K562 (cell line): ENCODE results near the gene HSD17B13. TPM values are rescaled to one million over a fixed set of nuclear protein-coding genes. Genes with fewer than 3 reads are reported as not detected.

Experiments used
- CBX1 ChIP-seq: sonication (generic); IDR thresholded peaks from 2 replicates; pipeline ENCODE4 v1.6.1; 2016; ENCODE audit warnings: antibody characterized with exemption, low read depth, mild to moderate bottlenecking
- CBX3 ChIP-seq, 2 experiments: IDR thresholded peaks; 1 replicate in 1 of 2; 2 replicates in 1 of 2; pipeline ENCODE4 v1.6.1; 2012; ENCODE audit warnings: inconsistent platforms in 2 of 2, low read length in 2 of 2, borderline replicate concordance in 1 of 2, control low read depth in 1 of 2
- HCFC1 ChIP-seq: IDR thresholded peaks from 2 replicates; pipeline ENCODE4 v1.6.1; 2012; ENCODE audit warnings: low read depth, low read length, improper control_type of control experiment
- NONO ChIP-seq, 2 experiments: fragments of 200-400 bp in 1 of 2; fragments of 450-650 bp in 1 of 2; formaldehyde crosslinking in 1 of 2; IDR thresholded peaks; 2 replicates each; pipeline ENCODE4 v1.6.1; 2017; ENCODE audit warnings: low read depth in 2 of 2, mild to moderate bottlenecking in 2 of 2, moderate library complexity in 2 of 2, low read length in 1 of 2
- PTBP1 ChIP-seq: fragments of 200-400 bp; formaldehyde crosslinking; IDR thresholded peaks from 2 replicates; pipeline ENCODE4 v1.6.1; 2017; ENCODE audit warnings: low read depth, low read length
- TAF9B ChIP-seq: fragments of 450-650 bp; IDR thresholded peaks from 2 replicates; pipeline ENCODE4 v1.6.1; 2018; ENCODE audit warnings: mild to moderate bottlenecking; ENCODE audit not compliant: partially characterized antibody
- ZNF644 ChIP-seq: fragments of 200-800 bp; sonication (Bioruptor generic); IDR thresholded peaks from 2 replicates; pipeline ENCODE4 v1.6.1; 2016; ENCODE audit warnings: low read depth, missing genetic modification characterization, missing compliant biosample characterization
- ZNF707 ChIP-seq: fragments of 250-450 bp; sonication (Bioruptor Pico); conservative IDR thresholded peaks from 2 replicates; pipeline ENCODE4 v1.8.0; 2022; ENCODE audit warnings: inconsistent platforms, mild to moderate bottlenecking, moderate library complexity
- ZNF778 ChIP-seq: fragments of 450-650 bp; formaldehyde crosslinking; IDR thresholded peaks from 2 replicates; pipeline ENCODE4 v1.4.0; 2020; ENCODE audit warnings: mild to moderate bottlenecking, moderate library complexity
- polyA plus RNA-seq, 8 experiments: library from polyadenylated mRNA; depleted of rRNA in 4 of 8; stranded (reverse) in 5 of 8; unstranded in 3 of 8; fragments of >200 nt; fragmentation: Nextera tagmentation in 2 of 8; fragmentation: Illumina TruSeq in 1 of 8; extraction: Ambion mirVana in 2 of 8; extraction: Trizol in 1 of 8; gene quantifications; 2 replicates each; pipeline versions ENCODE4 v1.2.1 to v1.2.3, GENCODE V29; 2011 to 2014; ENCODE audit warnings: inconsistent platforms in 1 of 8, missing spikeins in 1 of 8
- total RNA-seq, 7 experiments: library from RNA; depleted of rRNA in 6 of 7; stranded (reverse); fragments of >200 nt in 6 of 7; fragmentation: Illumina TruSeq in 2 of 7; extraction: Trizol in 2 of 7; gene quantifications; 2 replicates each; pipeline versions ENCODE4 v1.2.1 to v1.2.3, GENCODE V29; 2011 to 2021; ENCODE audit warnings: low replicate concordance in 1 of 7
- TF ChIP-seq, protein P1 (sequence below), 2 experiments: fragments of 450-650 bp; IDR thresholded peaks; 2 replicates each; pipeline ENCODE4 v1.6.1; 2016

The HSD17B13 gene
- total and polyA plus RNA-seq, 9 of the 15 experiments (the other 6 are each of a cell fraction or from before 2014, with no cell fraction given), result 0.05 to 0.36 (median 0.29) TPM

DNA sequence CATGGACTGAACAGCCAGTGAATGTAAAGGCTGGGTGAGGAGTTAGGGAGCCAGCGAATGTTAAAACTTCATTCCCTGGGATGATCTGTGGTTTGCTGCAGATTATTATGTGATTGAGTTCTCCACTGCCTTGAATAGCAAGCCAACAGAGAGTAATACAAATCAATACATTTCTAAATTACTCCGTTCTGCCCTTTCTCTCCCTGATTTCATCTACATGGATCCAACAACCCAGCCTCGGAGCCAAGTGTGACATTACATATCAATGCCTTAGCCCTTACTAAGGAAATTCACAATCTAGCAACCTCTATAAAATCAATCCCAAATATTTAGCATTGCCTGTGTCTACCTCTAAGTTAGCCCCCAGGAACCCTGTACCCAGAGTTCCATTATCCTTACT, 11.0 kb downstream of the HSD17B13 start (continued):
- TF ChIP-seq NONO (IDR thresholded peaks at IDR 0.05; ENCODE audit: low read depth in 2 of 2, low read length in 1 of 2) (no peak), ZNF778 (CRISPR knock-in tag) (no peak), PTBP1 (no peak), ZNF644 (tag) (no peak), HCFC1 (no peak), ZNF707 (CRISPR knock-in tag) (no peak), CBX3 (IDR thresholded peaks at IDR 0.05; ENCODE audit: borderline replicate concordance in 1 of 2, low read length in 2 of 2) (no peak), TAF9B (no peak), CBX1 (no peak)
- TF ChIP-seq, protein P1, sequence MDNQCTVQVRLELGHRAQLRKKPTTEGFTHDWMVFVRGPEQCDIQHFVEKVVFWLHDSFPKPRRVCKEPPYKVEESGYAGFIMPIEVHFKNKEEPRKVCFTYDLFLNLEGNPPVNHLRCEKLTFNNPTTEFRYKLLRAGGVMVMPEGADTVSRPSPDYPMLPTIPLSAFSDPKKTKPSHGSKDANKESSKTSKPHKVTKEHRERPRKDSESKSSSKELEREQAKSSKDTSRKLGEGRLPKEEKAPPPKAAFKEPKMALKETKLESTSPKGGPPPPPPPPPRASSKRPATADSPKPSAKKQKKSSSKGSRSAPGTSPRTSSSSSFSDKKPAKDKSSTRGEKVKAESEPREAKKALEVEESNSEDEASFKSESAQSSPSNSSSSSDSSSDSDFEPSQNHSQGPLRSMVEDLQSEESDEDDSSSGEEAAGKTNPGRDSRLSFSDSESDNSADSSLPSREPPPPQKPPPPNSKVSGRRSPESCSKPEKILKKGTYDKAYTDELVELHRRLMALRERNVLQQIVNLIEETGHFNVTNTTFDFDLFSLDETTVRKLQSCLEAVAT (IDR thresholded peaks at IDR 0.05), result no peak
